Stimulated activated CD4-positive, alpha-beta T cell treated with anti-CD3 and anti-CD28 coated beads, Interleukin-4, amount 100 ng/mL, for 48 hours (primary cell): Measurements from ENCODE around the gene GRAMD1B.

Experiments used
- DNase-seq, 2 donors: peaks; one replicate each; pipeline ENCODE4 v3.0.0-alpha.2; 2020; ENCODE audit warnings: low read depth in 2 of 2

Gene GRAMD1B

GRCh38 chr11:123587044-123587443 is 157.0 kb downstream of the GRAMD1B start:
- no peak for DNase-seq

- DNase-seq: no peak
These were observed 157.5 kb downstream of the GRAMD1B start for GRCh38 chr11:123587559-123587958.

DNA sequence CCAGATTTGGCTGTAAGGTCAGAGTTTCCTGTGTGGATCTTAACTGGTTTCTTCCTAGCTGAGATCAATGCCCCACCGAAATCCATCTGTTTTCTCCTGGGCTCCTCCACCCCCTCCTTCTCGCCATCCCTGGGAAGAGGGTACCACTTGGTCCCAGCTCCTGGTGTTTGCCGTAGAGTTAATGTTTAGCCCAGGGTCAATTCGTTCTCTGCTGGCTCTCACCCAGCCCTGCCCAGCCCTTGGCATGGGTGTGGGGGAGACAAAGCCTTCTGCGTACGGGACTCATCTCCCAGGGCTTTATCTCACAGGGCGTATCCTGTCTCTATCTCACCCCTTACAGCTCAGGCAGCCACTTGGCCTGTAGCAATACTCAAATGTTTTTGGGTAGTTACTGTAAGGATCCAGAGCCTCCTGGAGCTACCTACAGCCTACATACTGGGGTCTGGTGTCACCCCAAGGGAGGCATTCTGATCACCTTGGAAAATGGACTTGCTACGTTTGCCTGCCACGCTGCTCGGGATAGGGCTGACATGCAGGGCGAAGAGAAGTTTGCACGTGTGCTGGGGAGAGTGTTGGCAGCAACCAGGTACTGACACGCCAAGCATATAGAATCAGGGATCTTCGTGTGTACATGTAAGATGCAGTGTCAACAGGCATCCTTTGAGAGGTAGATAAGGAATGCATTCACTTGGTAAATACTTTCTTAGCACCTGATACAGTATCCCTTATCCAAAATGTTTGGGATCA is 158.2 kb downstream of the GRAMD1B start:
- no peak for DNase-seq

DNA sequence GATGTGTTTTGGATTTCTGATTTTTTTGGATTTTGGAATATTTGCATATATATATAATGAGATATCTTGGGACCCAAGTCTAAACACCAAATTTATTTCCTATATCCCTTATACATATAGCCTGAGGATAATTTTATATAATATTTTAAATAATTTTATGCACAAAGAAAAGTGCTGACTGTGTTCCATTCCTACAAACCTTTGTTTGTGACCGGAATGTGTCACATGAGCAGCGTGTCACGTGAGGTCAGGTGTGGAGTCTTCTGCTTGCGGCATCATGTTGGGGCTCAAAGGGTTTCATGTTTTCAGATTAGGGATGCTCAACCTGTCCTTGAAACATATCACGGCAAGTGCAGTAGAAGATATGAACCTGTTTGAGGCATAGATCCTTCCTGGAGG is 158.8 kb downstream of the GRAMD1B start:
- no peak for DNase-seq

GRCh38 chr11:123590296-123590912 is 160.3 kb downstream of the GRAMD1B start:
- no peak for DNase-seq

DNA sequence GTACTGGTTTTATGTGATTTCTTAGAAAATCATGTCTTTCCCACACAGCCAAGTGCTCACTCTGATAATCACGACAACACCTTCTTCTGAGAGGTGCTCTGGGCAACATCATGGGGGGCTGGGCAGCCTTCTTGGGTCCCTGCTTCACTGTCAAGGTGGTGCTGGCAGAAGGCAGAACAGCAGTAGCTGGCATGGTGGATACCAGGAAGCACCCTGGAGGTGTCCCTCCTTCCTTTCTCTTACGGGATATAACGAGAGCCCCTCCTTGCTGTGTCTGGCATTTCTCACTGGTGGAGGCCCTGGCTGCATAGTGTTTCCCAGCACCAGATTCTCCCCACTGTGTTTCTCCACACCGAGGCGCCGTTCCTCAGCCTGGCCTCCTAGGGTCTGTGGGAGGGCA is 163.5 kb downstream of the GRAMD1B start:
- DNase-seq: no peak

- DNase-seq: no peak
These were observed 164.3 kb downstream of the GRAMD1B start for GRCh38 chr11:123594188-123594901.

GRCh38 chr11:123594921-123595320 is 164.9 kb downstream of the GRAMD1B start:
- no peak for DNase-seq

DNA sequence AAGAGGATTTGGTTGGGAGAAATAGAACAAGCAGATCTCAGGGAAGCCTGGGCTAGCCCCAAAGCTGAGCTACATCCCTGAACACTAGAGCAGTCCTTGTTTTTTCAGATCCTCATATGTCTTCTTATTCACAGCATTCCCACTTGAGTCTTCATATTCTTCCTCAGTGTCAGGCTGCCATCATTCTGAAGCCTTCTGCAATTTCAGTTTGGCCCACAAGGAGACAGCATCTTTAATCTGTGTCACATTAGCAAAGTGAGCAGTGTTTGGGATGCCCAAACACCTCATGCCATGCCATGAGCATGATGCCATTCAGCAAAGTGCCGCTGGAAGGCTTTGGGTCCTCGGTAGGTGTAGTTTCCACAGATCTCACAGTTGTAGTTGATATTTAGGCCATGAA is 167.8 kb downstream of the GRAMD1B start:
- DNase-seq: no peak

DNA sequence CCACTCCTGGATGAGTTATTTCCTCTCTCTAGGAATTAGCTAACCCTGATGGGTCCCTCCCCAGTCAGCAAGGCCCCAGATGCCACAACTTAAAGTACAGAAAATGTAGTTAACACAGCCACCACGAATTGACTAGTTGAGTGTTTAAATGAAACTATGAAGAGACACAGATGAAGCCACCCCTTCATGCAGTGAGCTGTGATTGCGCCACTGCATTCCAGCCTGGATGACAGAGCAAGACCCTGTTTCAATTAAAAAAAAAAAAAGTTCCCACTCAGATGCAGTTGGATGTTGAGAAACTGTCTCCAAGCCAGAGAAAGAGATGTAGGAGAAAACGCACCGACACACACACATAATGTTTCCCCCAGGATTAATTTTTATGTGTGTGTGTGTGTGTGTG is 171.1 kb downstream of the GRAMD1B start:
- DNase-seq: no peak

DNA sequence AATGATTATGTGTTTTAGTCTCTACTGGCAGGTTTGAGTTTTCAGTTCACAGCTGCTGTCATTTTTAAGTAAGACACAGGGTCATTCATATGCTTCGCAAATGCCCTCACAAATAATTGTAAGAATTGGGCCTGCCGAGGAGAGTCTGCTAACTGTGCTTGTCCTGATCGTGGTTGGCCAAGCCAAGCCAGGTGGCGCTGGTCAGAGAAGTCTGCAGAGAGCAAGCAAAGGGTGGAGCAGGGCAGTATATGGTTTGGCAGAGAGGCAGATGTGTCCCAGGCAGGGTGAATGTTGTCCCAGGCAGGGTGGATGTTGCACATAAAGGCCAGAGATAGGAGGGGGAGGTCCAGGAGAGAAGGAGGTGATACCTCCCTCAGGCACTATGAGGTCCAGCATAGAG is 171.7 kb downstream of the GRAMD1B start:
- no peak for DNase-seq

- no peak for DNase-seq
These were observed 173.6 kb downstream of the GRAMD1B start for GRCh38 chr11:123603666-123604065.

DNA sequence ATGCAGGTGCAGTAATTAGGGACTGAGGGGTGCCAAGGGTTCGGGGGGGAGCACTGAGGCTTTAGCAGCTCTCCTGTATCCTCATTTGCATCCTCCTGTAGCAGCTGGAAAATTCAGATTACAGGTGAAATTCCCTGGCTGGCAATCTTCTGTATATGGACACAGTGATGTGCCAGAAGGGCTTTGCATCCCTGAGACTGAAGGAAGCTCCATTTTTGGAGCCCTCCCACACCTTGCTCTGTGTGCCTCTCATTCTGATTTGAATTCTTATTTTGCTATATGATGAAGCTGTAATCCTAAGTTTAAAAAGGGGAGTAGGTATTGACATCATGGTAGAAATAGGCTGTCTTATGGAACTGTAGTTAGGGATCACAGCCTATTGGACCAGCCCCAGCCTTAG is 177.7 kb downstream of the GRAMD1B start:
- no peak for DNase-seq

- no peak for DNase-seq
These were observed 178.3 kb downstream of the GRAMD1B start for GRCh38 chr11:123608371-123608770.

DNA sequence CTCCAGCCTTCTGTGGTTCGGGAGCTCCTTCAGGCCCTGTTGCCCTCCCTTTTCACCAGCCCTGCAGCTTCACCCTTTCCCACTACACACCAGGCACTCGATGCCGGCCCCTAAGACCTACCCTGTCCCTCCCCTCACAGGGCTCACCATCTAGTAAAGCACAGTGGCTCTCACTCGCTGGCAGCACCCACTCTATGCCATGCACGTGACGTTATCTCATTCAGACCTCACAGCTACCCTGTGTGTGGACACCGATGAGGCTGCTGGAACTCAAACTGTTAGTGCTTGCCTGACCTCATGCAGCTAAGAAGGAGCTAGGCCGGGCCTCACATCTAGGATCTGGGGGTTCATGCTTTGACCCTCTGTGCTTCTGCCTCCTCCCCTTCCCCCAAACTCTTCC is 178.9 kb downstream of the GRAMD1B start:
- no peak for DNase-seq

DNA sequence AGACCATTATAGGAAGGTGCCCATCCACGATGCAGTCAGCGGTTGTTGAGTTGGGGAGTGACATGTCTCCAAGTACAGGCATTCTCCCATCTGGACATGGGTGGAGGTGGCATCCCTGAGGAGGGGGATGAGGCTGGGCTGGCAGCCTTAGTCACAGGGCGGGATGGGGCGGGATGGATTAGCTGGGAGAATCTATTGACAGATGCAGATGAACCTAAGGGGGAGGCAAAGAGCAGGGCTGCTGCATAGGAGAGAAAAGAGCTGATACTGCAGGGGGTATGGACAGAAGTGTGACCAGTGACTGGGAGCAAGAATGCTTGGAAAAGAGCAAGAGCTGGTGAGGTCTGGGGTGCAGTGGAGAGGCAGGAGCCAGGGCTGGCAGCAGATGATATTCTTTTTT is 181.6 kb downstream of the GRAMD1B start:
- DNase-seq: no peak

- no peak for DNase-seq
These were observed 186.6 kb downstream of the GRAMD1B start for GRCh38 chr11:123616505-123617198.

DNA sequence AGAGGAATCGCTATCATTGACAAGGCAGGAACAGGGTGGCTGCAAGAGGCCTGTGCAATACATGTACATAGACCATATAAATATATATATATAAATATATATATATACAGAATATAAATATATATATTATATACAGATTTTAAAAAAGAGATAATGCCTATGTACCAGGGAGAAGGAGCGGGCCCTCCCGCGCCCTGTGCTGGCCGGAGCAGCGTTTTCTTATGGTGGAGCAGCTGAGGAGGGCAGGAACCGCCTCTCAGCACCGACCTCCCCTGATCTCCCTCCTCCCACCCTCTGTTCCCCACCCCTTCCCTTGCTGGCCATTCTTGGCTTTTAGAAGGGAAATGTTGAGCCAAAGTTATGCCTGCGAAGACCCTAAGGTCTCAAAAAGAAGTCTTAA is 192.5 kb downstream of the GRAMD1B start:
- no peak for DNase-seq

DNA sequence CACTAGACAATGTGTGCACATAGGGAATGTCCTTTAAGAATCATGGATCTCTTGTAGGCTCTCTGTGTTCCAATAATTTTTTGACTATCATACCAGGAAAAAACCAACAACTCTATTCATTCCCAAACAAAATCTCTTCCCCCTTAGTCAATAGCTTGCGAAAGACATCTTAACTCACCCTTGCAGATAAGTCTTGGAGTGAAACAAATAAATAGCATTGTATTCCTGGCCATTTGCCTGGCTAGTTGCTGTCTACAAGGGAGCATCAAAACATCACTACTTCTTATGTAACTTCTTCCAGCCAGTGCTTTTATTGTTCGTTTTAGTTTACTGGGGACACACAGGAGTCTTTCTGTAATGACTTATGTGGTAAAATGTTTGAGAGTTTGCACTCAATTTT is 194.9 kb downstream of the GRAMD1B start:
- no peak for DNase-seq

- DNase-seq: no peak
These were observed 199.0 kb downstream of the GRAMD1B start for GRCh38 chr11:123628936-123629683.

DNA sequence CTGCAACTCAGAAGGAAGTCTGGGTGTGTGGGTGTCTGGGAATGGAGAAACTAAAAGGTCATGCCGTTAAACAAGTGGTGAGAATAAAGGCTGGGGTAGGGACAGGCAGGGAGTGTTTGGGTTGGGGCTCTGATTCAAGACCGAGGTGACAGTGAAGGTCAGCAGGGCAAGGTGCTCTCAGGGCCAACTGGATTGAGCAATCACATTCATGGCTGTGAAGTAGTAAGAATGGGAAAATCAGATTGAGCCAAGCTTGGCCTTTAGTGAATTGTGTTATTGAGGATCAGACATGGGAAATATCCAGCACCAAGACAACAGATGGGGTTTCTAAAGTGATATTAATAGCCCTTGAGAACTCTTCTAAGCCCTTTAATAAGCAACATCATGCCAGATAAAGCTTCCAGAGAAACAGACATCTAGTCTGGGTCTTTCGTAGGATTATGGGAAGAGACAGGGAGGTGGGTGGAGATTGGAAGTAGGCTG is 200.1 kb downstream of the GRAMD1B start:
- DNase-seq: no peak

DNA sequence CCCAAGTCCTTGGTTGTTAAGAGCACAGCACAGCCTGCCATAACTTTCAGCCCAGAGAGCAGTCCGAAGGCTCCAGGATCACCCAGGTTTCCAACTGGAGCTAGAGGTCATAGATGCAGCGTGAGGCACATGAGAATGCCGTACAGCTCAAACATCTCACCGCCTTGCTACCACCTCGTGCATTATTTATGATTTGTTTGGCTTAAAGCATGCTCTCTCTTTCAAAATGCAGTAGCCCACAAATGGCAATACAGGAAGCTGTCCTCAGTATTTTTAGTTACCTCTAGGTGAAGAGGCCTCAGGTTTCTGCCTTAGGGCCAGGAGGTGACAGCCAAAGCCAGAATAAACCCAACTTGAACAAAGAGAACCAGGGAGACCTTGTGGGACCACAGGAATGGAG is 210.0 kb downstream of the GRAMD1B start:
- no peak for DNase-seq
